Activated T-cell treated with anti-CD3 and anti-CD28 coated beads, Interleukin-2, amount 50 U/mL, for 24 hours (primary cell): ENCODE measurements around the gene TNS1.
A peak's percentile ranks its signal among the peaks of the same experiment; 100 is the strongest.

Experiments
- DNase-seq: peaks from one replicate; pipeline ENCODE4 v3.0.0-alpha.2; 2020
- H3K27ac Mint-ChIP-seq: 2 replicates; pipeline ENCODE4 v1.8.0; 2020; ENCODE audit warnings: mild to moderate bottlenecking, mixed read lengths
- H3K27me3 Mint-ChIP-seq: 2 replicates; pipeline ENCODE4 v1.8.0; 2020; ENCODE audit warnings: mixed read lengths
- H3K36me3 Mint-ChIP-seq: 2 replicates; pipeline ENCODE4 v1.8.0; 2020; ENCODE audit warnings: low read depth, mixed read lengths
- H3K4me1 Mint-ChIP-seq: 2 replicates; pipeline ENCODE4 v1.8.0; 2020; ENCODE audit warnings: low read depth, mixed read lengths
- H3K4me3 Mint-ChIP-seq: 2 replicates; pipeline ENCODE4 v1.8.0; 2020; ENCODE audit warnings: mild to moderate bottlenecking, moderate library complexity, mixed read lengths
- H3K9me3 Mint-ChIP-seq: 2 replicates; pipeline ENCODE4 v1.8.0; 2020; ENCODE audit warnings: mixed read lengths

The TNS1 gene

GRCh38 chr2:218003281-218003944 is 618 bp upstream of the TNS1 start:
- no peak overlapping the region for H3K4me3 Mint-ChIP-seq
- no peak overlapping the region for H3K27ac Mint-ChIP-seq
- H3K9me3 Mint-ChIP-seq, result no peaks in the 10 kb centered on the region
- no peaks in the 10 kb centered on the region for H3K36me3 Mint-ChIP-seq
- H3K27me3 Mint-ChIP-seq, result peaks cover 18% of the 10 kb centered on the region
- no peak for DNase-seq
- H3K4me1 Mint-ChIP-seq, result no peaks in the 10 kb centered on the region

DNA sequence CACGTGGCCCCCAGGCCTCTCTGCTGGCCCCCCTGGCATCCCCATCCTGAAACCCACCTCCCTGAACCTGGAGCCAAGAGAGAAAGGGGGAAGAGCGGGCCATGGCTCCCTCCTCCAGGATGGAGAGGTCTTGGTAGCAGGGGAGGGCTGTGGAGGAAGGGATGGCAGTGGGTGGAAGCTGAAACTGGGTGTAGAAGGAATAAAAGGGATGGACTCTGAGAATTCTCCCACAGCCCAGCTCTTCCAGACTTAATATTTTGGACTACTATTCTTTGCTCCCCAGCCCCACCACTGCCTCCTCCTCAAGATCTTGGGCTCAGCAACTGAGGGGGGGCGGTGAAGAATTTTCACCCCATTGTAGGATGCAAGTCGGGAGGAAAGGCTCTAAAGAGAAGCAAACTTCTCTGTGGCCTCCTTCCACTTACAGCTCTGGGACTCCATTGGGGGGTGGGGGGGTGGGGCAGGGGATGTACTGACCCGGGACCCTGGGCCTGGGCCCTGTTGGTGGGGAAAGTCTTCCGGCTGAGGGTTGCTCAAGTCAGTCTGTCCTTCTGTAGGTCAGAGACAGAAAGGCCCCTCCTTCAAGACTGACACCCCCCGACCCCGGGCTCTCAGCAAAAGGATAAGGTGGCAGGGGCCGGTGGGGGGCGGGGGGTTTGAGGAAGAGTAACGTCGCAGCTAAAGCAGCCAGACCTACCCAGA is 501 bp downstream of the TNS1 start:
- DNase-seq, result no peak
- Mint-ChIP-seq H3K27me3 (peaks cover 10% of the 10 kb centered on the region), H3K4me3 (no peak overlapping the region), H3K36me3 (no peaks in the 10 kb centered on the region), H3K9me3 (no peaks in the 10 kb centered on the region), H3K4me1 (no peaks in the 10 kb centered on the region), H3K27ac (no peak overlapping the region)

- no peaks in the 10 kb centered on the region for H3K9me3 Mint-ChIP-seq
- H3K4me3 Mint-ChIP-seq, result no peak overlapping the region
- H3K4me1 Mint-ChIP-seq, result no peaks in the 10 kb centered on the region
- H3K27me3 Mint-ChIP-seq, result peaks cover 11% of the 10 kb centered on the region
- no peaks in the 10 kb centered on the region for H3K36me3 Mint-ChIP-seq
- no peak for DNase-seq
- H3K27ac Mint-ChIP-seq, result no peak overlapping the region
These were observed 1.2 kb downstream of the TNS1 start for GRCh38 chr2:218001629-218002028.

DNA sequence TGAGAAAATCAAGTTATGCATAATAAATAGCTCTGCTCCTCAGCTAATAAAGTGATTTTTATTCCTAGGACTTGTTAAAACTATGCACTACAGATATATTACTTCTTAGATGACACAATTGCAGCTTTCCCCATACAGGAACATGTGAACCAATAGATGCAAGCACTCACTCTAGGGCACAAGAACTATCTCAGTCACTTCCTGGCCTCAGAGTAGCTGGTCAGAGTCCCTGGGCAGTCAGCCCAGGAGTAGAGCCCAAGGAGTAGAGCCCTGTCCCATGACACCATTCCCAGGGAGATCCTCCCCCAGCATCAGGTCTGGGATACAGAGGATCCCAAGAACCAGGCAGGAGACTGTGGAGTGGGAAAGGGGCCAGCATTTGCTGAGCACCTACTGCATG is 2.7 kb downstream of the TNS1 start:
- peaks cover 7% of the 10 kb centered on the region for H3K27me3 Mint-ChIP-seq

GRCh38 chr2:217999595-217999959 is 3.2 kb downstream of the TNS1 start:
- peaks cover 7% of the 10 kb centered on the region for H3K27me3 Mint-ChIP-seq

More for the DNA sequence above, 2.7 kb downstream of the TNS1 start:
- Mint-ChIP-seq H3K4me1 (no peaks in the 10 kb centered on the region), H3K4me3 (no peak overlapping the region), H3K27ac (no peak overlapping the region), H3K9me3 (no peaks in the 10 kb centered on the region), H3K36me3 (no peaks in the 10 kb centered on the region)
- no peak for DNase-seq

GRCh38 chr2:217998926-217999594 is 3.7 kb downstream of the TNS1 start:
- Mint-ChIP-seq H3K4me1 (no peaks in the 10 kb centered on the region), H3K27ac (no peak overlapping the region), H3K27me3 (peaks cover 7% of the 10 kb centered on the region), H3K36me3 (no peaks in the 10 kb centered on the region), H3K4me3 (no peak overlapping the region), H3K9me3 (no peaks in the 10 kb centered on the region)
- DNase-seq, result no peak

More at GRCh38 chr2:217999595-217999959, 3.2 kb downstream of the TNS1 start:
- no peak for DNase-seq
- Mint-ChIP-seq H3K9me3 (no peaks in the 10 kb centered on the region), H3K4me3 (no peak overlapping the region), H3K27ac (no peak overlapping the region), H3K36me3 (no peaks in the 10 kb centered on the region), H3K4me1 (no peaks in the 10 kb centered on the region)

GRCh38 chr2:217997510-217997909 is 5.3 kb downstream of the TNS1 start:
- Mint-ChIP-seq H3K36me3 (no peaks in the 10 kb centered on the region), H3K9me3 (no peaks in the 10 kb centered on the region), H3K4me1 (no peaks in the 10 kb centered on the region), H3K27ac (no peak overlapping the region), H3K27me3 (peaks cover 14% of the 10 kb centered on the region), H3K4me3 (no peak overlapping the region)
- no peak for DNase-seq

DNA sequence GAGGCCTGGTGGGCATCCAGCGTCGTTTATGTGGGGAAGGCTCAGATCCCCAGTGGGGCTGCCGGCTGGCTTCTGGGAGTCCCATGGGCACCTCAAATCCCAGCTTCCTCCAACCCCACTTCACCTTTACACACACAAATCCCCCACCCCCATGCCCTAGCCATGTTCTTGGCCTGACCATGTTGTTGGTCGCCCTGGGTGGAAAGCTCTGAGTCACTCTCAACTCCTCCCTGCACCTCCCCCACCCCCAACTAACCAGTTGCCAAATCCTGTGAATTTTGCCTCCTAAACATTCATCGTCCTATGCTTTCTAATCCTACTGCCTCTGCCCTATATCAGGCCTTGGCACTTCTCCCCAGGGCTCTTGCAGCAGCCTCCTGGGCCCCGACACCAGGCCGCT is 6.4 kb downstream of the TNS1 start:
- H3K4me1 Mint-ChIP-seq, result no peaks in the 10 kb centered on the region
- no peak overlapping the region for H3K27ac Mint-ChIP-seq
- no peaks in the 10 kb centered on the region for H3K36me3 Mint-ChIP-seq
- H3K9me3 Mint-ChIP-seq, result no peaks in the 10 kb centered on the region
- H3K4me3 Mint-ChIP-seq, result no peak overlapping the region
- no peak for DNase-seq
- H3K27me3 Mint-ChIP-seq, result peaks cover 18% of the 10 kb centered on the region

GRCh38 chr2:217995731-217996231 is 7.0 kb downstream of the TNS1 start:
- Mint-ChIP-seq H3K36me3 (no peaks in the 10 kb centered on the region), H3K4me1 (no peaks in the 10 kb centered on the region), H3K27ac (no peak overlapping the region), H3K27me3 (peaks cover 18% of the 10 kb centered on the region), H3K4me3 (no peak overlapping the region), H3K9me3 (no peaks in the 10 kb centered on the region)
- DNase-seq, result no peak

GRCh38 chr2:217994776-217995274 is 8.0 kb downstream of the TNS1 start:
- Mint-ChIP-seq H3K4me3 (no peak overlapping the region), H3K36me3 (no peaks in the 10 kb centered on the region), H3K27me3 (peaks cover 18% of the 10 kb centered on the region), H3K9me3 (no peaks in the 10 kb centered on the region), H3K4me1 (no peaks in the 10 kb centered on the region), H3K27ac (no peak overlapping the region)
- DNase-seq, result no peak

GRCh38 chr2:217993817-217994463 is 8.9 kb downstream of the TNS1 start:
- Mint-ChIP-seq H3K36me3 (no peaks in the 10 kb centered on the region), H3K27me3 (peaks cover 21% of the 10 kb centered on the region), H3K27ac (no peak overlapping the region), H3K4me1 (peaks cover 5% of the 10 kb centered on the region), H3K9me3 (no peaks in the 10 kb centered on the region), H3K4me3 (no peak overlapping the region)
- DNase-seq, result peak; percentile 68

DNA sequence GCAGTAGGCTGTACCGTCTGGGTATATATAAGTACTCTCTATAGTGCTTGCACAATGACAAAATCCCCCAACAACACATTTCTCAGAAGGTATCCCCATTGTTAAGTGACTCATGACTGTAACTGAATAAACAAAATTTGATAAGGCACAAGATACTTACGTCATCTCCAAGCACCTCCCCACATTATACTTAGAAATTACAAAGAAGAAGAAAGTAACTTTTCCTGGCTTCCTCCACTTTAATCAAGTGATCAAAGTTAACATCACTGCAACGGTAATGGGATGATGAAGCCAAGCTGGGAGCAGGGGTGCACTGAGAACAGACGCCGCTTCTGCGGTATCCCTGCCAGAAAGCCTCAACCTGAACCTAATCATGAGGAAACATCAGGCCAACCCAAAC is 9.7 kb downstream of the TNS1 start:
- Mint-ChIP-seq H3K27me3 (peaks cover 24% of the 10 kb centered on the region), H3K4me1 (peaks cover 9% of the 10 kb centered on the region), H3K9me3 (no peaks in the 10 kb centered on the region), H3K27ac (no peak overlapping the region), H3K4me3 (no peak overlapping the region), H3K36me3 (no peaks in the 10 kb centered on the region)
- no peak for DNase-seq

DNA sequence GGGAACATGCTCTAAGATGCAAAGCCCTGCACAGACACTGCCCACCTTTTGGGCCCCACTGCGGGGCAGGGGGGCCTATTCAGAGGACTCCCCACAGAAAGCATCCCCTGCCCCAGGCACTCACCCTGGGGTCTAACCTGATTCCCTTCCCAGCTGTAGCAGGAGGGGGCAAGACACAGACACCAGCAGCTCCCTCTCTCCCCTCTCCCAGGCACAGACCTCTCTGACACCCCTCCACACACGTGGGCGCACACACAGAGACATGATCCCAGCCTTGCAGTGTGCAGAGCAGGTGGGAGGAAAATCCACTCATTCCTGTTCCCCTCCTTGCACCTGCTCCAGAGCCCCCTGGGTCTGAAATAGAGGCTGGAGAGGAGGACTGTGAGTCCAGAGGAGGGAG is 10.7 kb downstream of the TNS1 start:
- no peak for DNase-seq
- no peaks in the 10 kb centered on the region for H3K9me3 Mint-ChIP-seq
- peaks cover 9% of the 10 kb centered on the region for H3K4me1 Mint-ChIP-seq
- peaks cover 22% of the 10 kb centered on the region for H3K27me3 Mint-ChIP-seq
- no peaks in the 10 kb centered on the region for H3K36me3 Mint-ChIP-seq
- H3K4me3 Mint-ChIP-seq, result no peak overlapping the region
- no peak overlapping the region for H3K27ac Mint-ChIP-seq

DNA sequence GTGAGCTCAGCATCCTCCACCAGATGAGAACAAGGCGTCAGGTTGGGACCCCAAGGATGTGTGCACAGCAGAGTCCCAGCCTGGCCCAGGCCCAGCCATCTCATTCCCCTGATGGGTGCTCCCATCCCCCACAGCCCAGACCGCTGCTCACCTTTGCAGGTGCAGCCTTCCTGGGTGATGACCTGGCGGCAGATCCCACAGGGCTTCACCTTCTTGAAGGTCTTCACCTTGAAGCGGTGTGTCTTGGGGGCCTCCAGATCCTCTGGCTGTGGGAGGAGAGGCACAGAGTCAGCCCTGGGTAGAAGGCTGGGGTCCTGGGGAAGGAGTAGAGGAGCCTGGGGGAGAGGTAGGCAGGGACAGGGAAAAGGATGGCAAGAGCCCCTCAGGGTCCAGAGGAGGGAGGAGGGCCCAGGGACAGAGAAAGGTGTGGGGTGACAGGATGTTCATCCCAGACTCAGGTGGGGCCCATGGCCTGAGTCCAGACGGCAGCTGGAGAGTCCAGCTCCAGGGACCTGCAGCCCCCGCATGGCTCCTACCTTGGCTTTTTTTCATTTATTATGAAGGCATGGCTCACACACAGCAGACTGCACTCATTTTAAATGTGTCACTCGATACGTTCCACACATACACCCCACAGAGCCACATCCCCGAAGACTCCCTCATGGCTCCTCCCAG is 11.9 kb downstream of the TNS1 start:
- Mint-ChIP-seq H3K36me3 (no peaks in the 10 kb centered on the region), H3K27me3 (peaks cover 20% of the 10 kb centered on the region), H3K9me3 (no peaks in the 10 kb centered on the region), H3K27ac (no peak overlapping the region), H3K4me1 (peaks cover 9% of the 10 kb centered on the region), H3K4me3 (no peak overlapping the region)
- no peak for DNase-seq
